HEK293 (cell line): Measurements from ENCODE around the gene DCTN4.

Experiments used
- HIC1 ChIP-seq: fragments of 450-650 bp; formaldehyde crosslinking; IDR thresholded peaks from 2 replicates; pipeline ENCODE4 v1.5.1; 2016; ENCODE audit warnings: missing biosample characterization, missing genetic modification characterization
- IKZF3 ChIP-seq: fragments of 450-650 bp; IDR thresholded peaks from 2 replicates; pipeline ENCODE4 v1.5.0; 2018; ENCODE audit warnings: missing biosample characterization, mild to moderate bottlenecking, missing genetic modification characterization, moderate library complexity
- KLF1 ChIP-seq: fragments of 450-650 bp; formaldehyde crosslinking; IDR thresholded peaks from 2 replicates; pipeline ENCODE4 v1.5.1; 2016; ENCODE audit warnings: missing biosample characterization, missing genetic modification characterization
- KLF8 ChIP-seq: fragments of 450-650 bp; formaldehyde crosslinking; IDR thresholded peaks from 2 replicates; pipeline ENCODE4 v1.5.1; 2016; ENCODE audit warnings: missing biosample characterization, missing genetic modification characterization
- SCRT2 ChIP-seq: fragments of 450-650 bp; formaldehyde crosslinking; IDR thresholded peaks from 2 replicates; pipeline ENCODE4 v1.5.1; 2016; ENCODE audit warnings: missing biosample characterization, missing genetic modification characterization
- WT1 ChIP-seq: fragments of 450-650 bp; formaldehyde crosslinking; IDR thresholded peaks from 2 replicates; pipeline ENCODE4 v1.5.1; 2016; ENCODE audit warnings: missing biosample characterization, missing genetic modification characterization
- ZBTB11 ChIP-seq: fragments of 450-650 bp; formaldehyde crosslinking; conservative IDR thresholded peaks from 2 replicates; pipeline ENCODE4 v1.5.1; 2016; ENCODE audit warnings: low read depth, missing biosample characterization, missing genetic modification characterization
- ZBTB20 ChIP-seq: fragments of 450-650 bp; formaldehyde crosslinking; IDR thresholded peaks from 2 replicates; pipeline ENCODE4 v1.5.1; 2016; ENCODE audit warnings: missing biosample characterization, missing genetic modification characterization
- ZBTB26 ChIP-seq: fragments of 450-650 bp; formaldehyde crosslinking; optimal IDR thresholded peaks from 2 replicates; pipeline ENCODE3; 2016; ENCODE audit warnings: missing biosample characterization, mild to moderate bottlenecking, missing genetic modification characterization
- ZBTB48 ChIP-seq: fragments of 450-650 bp; formaldehyde crosslinking; IDR thresholded peaks from 2 replicates; pipeline ENCODE4 v1.5.1; 2016; ENCODE audit warnings: missing biosample characterization, missing genetic modification characterization
- ZEB2 ChIP-seq: fragments of 450-650 bp; formaldehyde crosslinking; IDR thresholded peaks from 2 replicates; pipeline ENCODE4 v1.5.1; 2016; ENCODE audit warnings: missing biosample characterization, missing genetic modification characterization
- ZFP3 ChIP-seq: fragments of 450-650 bp; formaldehyde crosslinking; IDR thresholded peaks from 2 replicates; pipeline ENCODE4 v1.5.1; 2016; ENCODE audit warnings: low read depth, missing biosample characterization, missing genetic modification characterization
- ZNF174 ChIP-seq: fragments of 450-650 bp; formaldehyde crosslinking; IDR thresholded peaks from 2 replicates; pipeline ENCODE4 v1.5.0; 2017; ENCODE audit warnings: missing biosample characterization, mild to moderate bottlenecking, missing genetic modification characterization
- ZNF18 ChIP-seq: fragments of 450-650 bp; formaldehyde crosslinking; IDR thresholded peaks from 2 replicates; pipeline ENCODE4 v1.5.1; 2016; ENCODE audit warnings: missing biosample characterization, missing genetic modification characterization
- ZNF266 ChIP-seq: fragments of 450-650 bp; formaldehyde crosslinking; IDR thresholded peaks from 2 replicates; pipeline ENCODE4 v1.5.1; 2016; ENCODE audit warnings: missing biosample characterization, missing genetic modification characterization, low read depth
- ZNF311 ChIP-seq: fragments of 450-650 bp; formaldehyde crosslinking; IDR thresholded peaks from 2 replicates; pipeline ENCODE4 v1.5.1; 2017; ENCODE audit warnings: missing biosample characterization, missing genetic modification characterization, borderline replicate concordance
- ZNF324 ChIP-seq: fragments of 450-650 bp; formaldehyde crosslinking; IDR thresholded peaks from 2 replicates; pipeline ENCODE4 v1.5.1; 2016; ENCODE audit warnings: missing biosample characterization, missing genetic modification characterization
- ZNF341 ChIP-seq: fragments of 450-650 bp; formaldehyde crosslinking; IDR thresholded peaks from 2 replicates; pipeline ENCODE4; 2016; ENCODE audit warnings: low read depth, missing biosample characterization, missing genetic modification characterization
- ZNF350 ChIP-seq: fragments of 450-650 bp; formaldehyde crosslinking; IDR thresholded peaks from 2 replicates; pipeline ENCODE4 v1.5.0; 2017; ENCODE audit warnings: missing biosample characterization, mild to moderate bottlenecking, missing genetic modification characterization
- ZNF394 ChIP-seq: fragments of 450-650 bp; formaldehyde crosslinking; IDR thresholded peaks from 2 replicates; pipeline ENCODE4 v1.5.1; 2016; ENCODE audit warnings: missing biosample characterization, missing genetic modification characterization, mild to moderate bottlenecking, moderate library complexity, borderline replicate concordance
- ZNF530 ChIP-seq: fragments of 450-650 bp; formaldehyde crosslinking; IDR thresholded peaks from 2 replicates; pipeline ENCODE4 v1.5.1; 2016; ENCODE audit warnings: low read depth, missing biosample characterization, missing genetic modification characterization
- ZNF555 ChIP-seq: fragments of 450-650 bp; formaldehyde crosslinking; conservative IDR thresholded peaks from 2 replicates; pipeline ENCODE4 v1.5.1; 2017; ENCODE audit warnings: missing biosample characterization, mild to moderate bottlenecking, missing genetic modification characterization, inconsistent platforms
- ZNF561 ChIP-seq: fragments of 450-650 bp; IDR thresholded peaks from 2 replicates; pipeline ENCODE4 v1.5.1; 2018; ENCODE audit warnings: missing biosample characterization, missing genetic modification characterization, borderline replicate concordance
- ZNF571 ChIP-seq: fragments of 450-650 bp; formaldehyde crosslinking; IDR thresholded peaks from 2 replicates; pipeline ENCODE4 v1.5.0; 2017; ENCODE audit warnings: missing biosample characterization, missing genetic modification characterization
- ZNF600 ChIP-seq: fragments of 450-650 bp; formaldehyde crosslinking; IDR thresholded peaks from 2 replicates; pipeline ENCODE4 v1.5.1; 2016; ENCODE audit warnings: missing biosample characterization, missing genetic modification characterization
- ZNF621 ChIP-seq: fragments of 450-650 bp; formaldehyde crosslinking; IDR thresholded peaks from 2 replicates; pipeline ENCODE4 v1.5.1; 2017; ENCODE audit warnings: missing biosample characterization, missing genetic modification characterization
- ZNF629 ChIP-seq: fragments of 450-650 bp; formaldehyde crosslinking; IDR thresholded peaks from 2 replicates; pipeline ENCODE4 v1.5.1; 2017; ENCODE audit warnings: missing biosample characterization, missing genetic modification characterization
- ZNF654 ChIP-seq: fragments of 450-650 bp; formaldehyde crosslinking; IDR thresholded peaks from 2 replicates; pipeline ENCODE4 v1.5.1; 2016; ENCODE audit warnings: low read depth, missing biosample characterization, missing genetic modification characterization
- ZNF660 ChIP-seq: fragments of 450-650 bp; IDR thresholded peaks from 2 replicates; pipeline ENCODE4 v1.5.1; 2018; ENCODE audit warnings: missing biosample characterization, mild to moderate bottlenecking, missing genetic modification characterization
- ZNF704 ChIP-seq: fragments of 450-650 bp; formaldehyde crosslinking; IDR thresholded peaks from 2 replicates; pipeline ENCODE4 v1.5.1; 2016; ENCODE audit warnings: missing biosample characterization, missing genetic modification characterization

Gene DCTN4

GRCh38 chr5:150778517-150779396 lies 19.9 kb upstream of the DCTN4 start, which contains the start of gene SMIM3 (continued):
- TF ChIP-seq ZNF704 (tag by site-specific recombination) (no peak), ZEB2 (tag by site-specific recombination) (0 out of 2 replicates have a peak, but pooled peaks have one; percentile 43), ZNF629 (tag by site-specific recombination) (peak; percentile 35; the same call in 1 of the 2 replicates), ZNF311 (tag by site-specific recombination) (no peak), ZNF394 (tag by site-specific recombination) (peak; percentile 60; the same call in 1 of the 2 replicates), ZNF660 (tag by site-specific recombination) (no peak), ZNF654 (tag by site-specific recombination) (peak; percentile 60), ZNF18 (peak; percentile 7; the same call in 1 of the 2 replicates), ZNF621 (tag by site-specific recombination) (no peak), ZBTB48 (peak; percentile 64; the same call in 1 of the 2 replicates), ZNF555 (tag by site-specific recombination) (no peak), WT1 (tag by site-specific recombination) (0 out of 2 replicates have a peak, but pooled peaks have one; percentile 24), ZNF324 (tag by site-specific recombination) (peak; percentile 37; the same call in 1 of the 2 replicates), KLF8 (peak; percentile 53; the same call in 1 of the 2 replicates), ZBTB11 (tag by site-specific recombination) (peak; percentile 41; the same call in 1 of the 2 replicates), ZBTB20 (peak; percentile 100), ZNF174 (tag by site-specific recombination) (no peak), KLF1 (tag by site-specific recombination) (peak; percentile 22; the same call in 1 of the 2 replicates), IKZF3 (tag by site-specific recombination) (peak; percentile 96), HIC1 (no peak), ZBTB26 (tag by site-specific recombination) (peak; percentile 94), ZNF341 (tag by site-specific recombination) (peak; percentile 73), ZNF571 (tag by site-specific recombination) (no peak), ZNF600 (peak; percentile 92), ZFP3 (tag by site-specific recombination) (no peak), ZNF561 (tag by site-specific recombination) (0 out of 2 replicates have a peak, but pooled peaks have one; percentile 62), ZNF266 (tag by site-specific recombination) (no peak), SCRT2 (tag by site-specific recombination) (no peak), ZNF530 (tag by site-specific recombination) (no peak), ZNF350 (tag by site-specific recombination) (no peak)
